HTERT RPE-1 (cell line): Measurements from ENCODE around the gene TYROBP.
"Not testable (repeated sequence)": the region's sequence is repeated elsewhere in the genome, so short reads cannot be mapped to it uniquely, and the experiment has no call there.

Source experiments
- in situ Hi-C: fragments of 300-500 bp; cut with MboI; formaldehyde crosslinking; loops from 4 replicates; pipeline ENCODE4 v1.14.3; 2020; ENCODE audit warnings: low sequenced_read_pairs

The TYROBP gene

GRCh38 chr19:35874392-35874930 lies 33.6 kb downstream of the TYROBP start:
- in situ Hi-C loops: no loop called here

- in situ Hi-C loops: no loop called here
Measured at GRCh38 chr19:35872180-35872579, 35.9 kb downstream of the TYROBP start.

- in situ Hi-C loops: no loop called here
Measured at GRCh38 chr19:35871611-35872010, 36.5 kb downstream of the TYROBP start.

- in situ Hi-C loops: no loop called here
Measured at GRCh38 chr19:35870798-35871197, 37.3 kb downstream of the TYROBP start.

GRCh38 chr19:35870124-35870736 lies 37.9 kb downstream of the TYROBP start:
- in situ Hi-C loops: not testable (repeated sequence)

- in situ Hi-C loops: no loop called here
Measured at GRCh38 chr19:35869327-35870123, 38.6 kb downstream of the TYROBP start.

- in situ Hi-C loops: no loop called here
Measured at GRCh38 chr19:35868823-35869326, 39.2 kb downstream of the TYROBP start.

- in situ Hi-C loops: no loop called here
Measured at GRCh38 chr19:35868172-35868822, 39.8 kb downstream of the TYROBP start, which contains the start of gene APLP1. APLP1 (plus strand) TSS chr19:35868574; CDS start chr19:35868637, 63 bp downstream.

GRCh38 chr19:35863018-35863417 lies 45.1 kb downstream of the TYROBP start:
- in situ Hi-C loops: no loop called here

- in situ Hi-C loops: no loop called here
Measured at GRCh38 chr19:35862528-35862927, 45.6 kb downstream of the TYROBP start.

- in situ Hi-C loops: no loop called here
Measured at GRCh38 chr19:35861640-35862160, 46.4 kb downstream of the TYROBP start.

- in situ Hi-C loops: no loop called here
Measured at GRCh38 chr19:35860818-35861639, 47.1 kb downstream of the TYROBP start.

GRCh38 chr19:35860436-35860817 lies 47.7 kb downstream of the TYROBP start:
- in situ Hi-C loops: no loop called here

GRCh38 chr19:35859414-35859813 lies 48.7 kb downstream of the TYROBP start:
- in situ Hi-C loops: no loop called here

GRCh38 chr19:35858311-35858710 lies 49.8 kb downstream of the TYROBP start:
- in situ Hi-C loops: no loop called here

GRCh38 chr19:35856546-35857149 lies 51.4 kb downstream of the TYROBP start, which contains the start of gene KIRREL2:
KIRREL2 (plus strand) TSS chr19:35856911; CDS start chr19:35857120, 209 bp downstream.
- in situ Hi-C loops: no loop called here
